H1 (cell line): ENCODE data around the gene RFXANK. TPM values are rescaled to one million over a fixed set of nuclear protein-coding genes. Genes with fewer than 3 reads are reported as not detected.

ENCODE experiments used
- BRCA1 ChIP-seq: IDR thresholded peaks from 2 replicates; pipeline ENCODE4 v1.6.1; 2012; ENCODE audit warnings: low read depth, low read length, improper control_type of control experiment
- E2F6 ChIP-seq: IDR thresholded peaks from 2 replicates; pipeline ENCODE4 v1.6.1; 2012; ENCODE audit warnings: inconsistent platforms
- GTF2F1 ChIP-seq: IDR thresholded peaks from 2 replicates; pipeline ENCODE4 v1.6.1; 2012; ENCODE audit warnings: low read depth, low read length, improper control_type of control experiment, borderline replicate concordance
- KDM4A ChIP-seq: IDR thresholded peaks from one replicate; pipeline ENCODE4 v1.7.1; 2012; ENCODE audit warnings: low read depth, mild to moderate bottlenecking, moderate library complexity, low read length, inconsistent platforms; ENCODE audit not compliant: severe bottlenecking
- RNF2 ChIP-seq: fragments of 200-900, 300-1000 bp; sonication (generic); IDR thresholded peaks from 2 replicates; pipeline ENCODE4 v1.7.1; 2016; ENCODE audit warnings: borderline replicate concordance, low read depth, mild to moderate bottlenecking, antibody characterized with exemption, low read length; ENCODE audit not compliant: poor library complexity, severe bottlenecking; ENCODE audit errors: missing control alignments
- SIX5 ChIP-seq: IDR thresholded peaks from 2 replicates; pipeline ENCODE4 v1.6.1; 2011; ENCODE audit warnings: mild to moderate bottlenecking, low read depth, low read length
- TCF12 ChIP-seq: IDR thresholded peaks from 2 replicates; pipeline ENCODE4 v1.6.1; 2011; ENCODE audit warnings: low read depth, mild to moderate bottlenecking, low read length
- YY1 ChIP-seq: IDR thresholded peaks from 2 replicates; pipeline ENCODE4 v1.6.1; 2011; ENCODE audit warnings: low read depth, mild to moderate bottlenecking, low read length
- polyA plus RNA-seq, 7 experiments: library from polyadenylated mRNA; depleted of rRNA in 3 of 7; stranded (reverse) in 5 of 7; unstranded in 2 of 7; fragments of >200 nt in 5 of 7; fragments of 200-250 nt in 2 of 7; gene quantifications; 1 replicate in 5 of 7; 2 replicates in 1 of 7; 4 replicates in 1 of 7; pipeline versions ENCODE4 v1.2.1 to v1.2.3, GENCODE V29; 2011 to 2013; ENCODE audit warnings: missing spikeins in 2 of 7, mixed read lengths in 2 of 7
- total RNA-seq: library from RNA; stranded (reverse); fragmentation: NEBNext Ultra II Directional; extraction: Animal tissue kit (Norgen Biotek cat#: 25700); gene quantifications from 2 replicates; pipeline ENCODE4 v1.2.1, GENCODE V29; 2021

RFXANK gene
- total and polyA plus RNA-seq, 2 of the 8 experiments (the other 6 are each of a cell fraction or from before 2014, with no cell fraction given), result 72.9 to 87.5 TPM

DNA sequence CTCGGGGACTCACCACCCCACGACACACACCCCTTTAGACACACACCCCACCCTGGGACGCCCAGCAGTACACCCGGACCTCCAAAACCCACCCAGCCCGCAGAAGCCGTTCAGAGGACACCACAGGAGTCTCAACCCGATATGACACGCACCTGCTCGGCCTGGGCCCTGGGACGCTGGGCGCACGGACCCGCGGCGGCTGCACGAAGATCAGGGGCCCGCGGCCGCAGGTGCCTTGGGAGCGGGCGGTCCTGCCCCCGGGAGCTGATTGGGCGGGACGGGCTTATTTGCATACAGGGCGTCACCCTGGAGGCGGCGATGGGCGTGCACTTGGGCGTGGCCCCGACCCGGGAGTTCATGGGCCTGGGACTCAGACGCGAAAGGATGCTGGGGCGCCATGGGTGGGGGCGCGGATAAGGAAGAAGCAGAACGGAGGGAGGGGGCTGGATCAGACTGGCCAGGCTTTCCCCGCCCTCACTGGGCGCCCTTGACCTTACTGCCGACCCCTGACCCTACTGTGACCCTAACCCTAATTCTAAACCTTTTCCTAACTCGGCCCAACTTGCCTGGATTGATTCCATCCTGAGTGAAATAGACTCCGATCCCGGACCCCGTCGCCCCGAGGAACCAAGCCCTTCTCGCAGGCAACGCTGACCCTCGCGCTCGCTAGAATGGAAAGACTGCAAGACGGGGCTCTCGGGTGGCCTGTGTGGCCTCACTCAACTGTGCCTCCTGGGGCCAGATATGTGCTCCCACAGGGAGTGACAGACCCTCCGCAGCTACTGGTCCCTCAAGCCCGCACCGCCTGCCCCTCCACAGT, 21.8 kb upstream of the RFXANK start, which contains the start of gene MEF2B (continued):
- TF ChIP-seq E2F6 (no peak), SIX5 (no peak), TCF12 (no peak), YY1 (0 out of 2 replicates have a peak, but pooled peaks have one; percentile 12), RNF2 (no peak), KDM4A (peak; percentile 25), GTF2F1 (no peak), BRCA1 (no peak)
